ENCODE results near the gene ZNF600.
"Not testable (repeated sequence)": the region's sequence is repeated elsewhere in the genome, so short reads cannot be mapped to it uniquely, and the experiment has no call there.

ZNF600 gene

DNA sequence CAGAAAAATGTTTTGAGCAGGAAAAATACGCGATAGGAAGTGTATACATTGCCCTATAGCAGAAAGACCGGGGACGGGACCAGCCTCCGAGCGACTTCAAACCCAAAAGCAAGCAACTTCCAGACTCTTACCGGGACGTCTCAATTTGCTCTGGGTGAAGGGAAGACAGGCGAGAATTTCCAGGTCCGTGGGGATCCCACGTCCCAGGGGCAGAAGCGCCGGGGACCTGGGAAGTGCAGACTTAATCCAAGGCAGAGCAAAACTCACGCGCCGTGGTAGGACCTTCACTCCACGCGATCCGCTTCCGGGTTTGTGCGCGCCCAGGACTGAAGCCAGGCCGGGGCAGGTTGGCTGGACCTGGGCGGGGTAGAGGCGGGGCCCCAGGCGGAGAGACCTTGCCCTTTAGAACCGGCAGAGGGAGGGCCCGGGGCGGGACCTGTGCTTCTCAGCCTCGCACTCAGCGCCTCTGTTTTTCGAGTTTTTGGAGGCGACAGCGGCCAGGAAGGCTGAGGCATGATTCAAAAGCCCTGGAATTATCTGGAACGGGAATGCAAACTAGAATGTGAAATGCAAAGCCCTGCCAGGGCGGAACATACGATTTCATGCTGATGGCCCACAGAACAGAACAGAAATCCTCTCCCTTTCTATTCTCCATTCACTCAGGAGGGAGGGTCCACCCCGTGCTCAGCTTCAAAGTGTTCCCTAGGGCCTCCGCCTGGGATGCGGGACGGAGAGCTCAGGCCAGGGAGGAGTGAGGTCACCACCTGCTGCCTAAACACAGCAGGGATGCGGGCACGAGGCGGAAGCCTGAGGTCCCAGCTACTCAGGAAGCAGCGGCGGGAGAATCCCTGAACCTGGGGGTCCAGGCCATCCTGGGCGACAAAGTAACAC is at the start of gene ZNF600:
ZNF600 (minus strand) TSS at position 328 of the 891 bp plus-strand sequence. CDS start 7,903 bp downstream, outside the sequence.
- peak within 1 kb of the TSS; percentile 69 for H3K27ac ChIP-seq

DNA sequence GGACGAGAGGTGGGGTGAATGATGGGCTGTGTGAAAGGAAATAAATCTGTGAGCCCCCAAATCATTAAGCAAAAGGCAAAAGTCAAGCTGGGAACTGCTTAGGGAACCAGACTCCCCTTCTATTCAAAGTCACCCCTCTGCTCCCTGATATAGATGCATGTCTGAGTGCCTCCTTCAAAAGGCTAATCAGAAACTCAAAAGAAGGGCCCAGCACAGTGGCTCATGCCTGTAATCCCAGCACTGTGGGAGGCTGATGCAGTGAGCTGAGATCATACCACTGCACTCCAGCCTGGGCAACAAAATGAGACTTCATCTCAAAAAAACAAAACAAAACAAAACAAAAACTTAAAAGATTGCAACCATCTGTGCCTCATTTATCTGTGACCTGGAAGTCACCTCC is 47.7 kb upstream of the ZNF600 start:
- not testable (repeated sequence) for H3K27ac ChIP-seq

DNA sequence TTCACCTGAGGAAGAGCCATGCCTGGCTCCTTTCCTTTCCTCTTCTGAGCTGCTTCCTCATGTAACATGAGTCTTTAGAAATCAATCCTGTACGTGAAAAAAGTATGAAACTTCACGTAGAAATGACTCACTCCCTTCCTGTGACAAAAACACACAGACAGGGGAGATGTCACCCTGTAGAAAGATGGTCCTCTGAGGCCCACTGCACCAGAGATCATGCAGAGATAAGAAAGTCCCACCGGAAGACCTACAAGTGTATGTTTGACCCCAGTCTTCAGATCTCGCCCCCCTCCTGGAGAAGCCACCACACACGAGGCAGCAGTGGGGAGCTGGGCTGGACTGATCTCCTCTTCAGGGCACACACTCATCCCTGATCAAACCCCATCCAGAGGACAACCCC is 47.0 kb upstream of the ZNF600 start:
- not testable (repeated sequence) for H3K27ac ChIP-seq

DNA sequence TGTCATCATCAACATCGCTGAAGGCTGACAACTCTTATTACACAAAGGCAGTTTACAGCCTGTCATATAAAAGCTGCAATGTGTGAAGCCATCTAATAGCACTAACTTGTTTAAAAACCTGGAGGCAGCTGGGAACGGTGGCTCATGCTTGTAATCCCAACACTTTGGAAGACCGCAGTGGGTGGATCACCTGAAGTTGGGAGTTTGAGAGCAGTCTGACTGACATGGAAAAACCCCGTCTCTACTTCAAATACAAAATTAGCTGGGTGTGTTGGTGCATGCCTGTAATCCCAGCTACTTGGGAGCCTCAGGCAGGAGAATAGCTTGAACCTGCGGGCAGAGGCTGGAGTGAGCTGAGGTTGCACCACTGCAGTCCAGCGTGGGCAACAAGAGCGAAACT is 43.3 kb upstream of the ZNF600 start:
- H3K27ac ChIP-seq, result not testable (repeated sequence)

DNA sequence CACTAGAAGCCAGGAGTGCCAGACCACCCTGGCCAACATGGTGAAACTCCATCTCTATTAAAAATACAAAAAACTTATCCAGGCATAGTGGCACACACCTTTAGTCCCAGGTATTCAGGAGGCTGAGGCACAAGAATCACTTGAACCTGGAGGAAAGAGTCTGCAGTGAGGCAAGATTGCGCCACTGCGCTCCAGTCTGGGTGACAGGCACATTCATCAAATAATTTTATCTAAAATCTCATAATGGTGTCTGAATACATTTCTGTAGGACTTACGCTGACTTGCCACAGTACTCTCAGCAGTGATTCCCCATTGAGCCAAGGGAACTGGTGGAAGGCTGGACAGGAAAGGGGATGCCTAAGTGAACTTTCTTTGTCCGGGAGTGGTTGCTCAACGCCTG is 39.2 kb upstream of the ZNF600 start:
- no peak for TF ChIP-seq ZFX (IDR thresholded peaks at IDR 0.05)
- TF ChIP-seq, protein P1, sequence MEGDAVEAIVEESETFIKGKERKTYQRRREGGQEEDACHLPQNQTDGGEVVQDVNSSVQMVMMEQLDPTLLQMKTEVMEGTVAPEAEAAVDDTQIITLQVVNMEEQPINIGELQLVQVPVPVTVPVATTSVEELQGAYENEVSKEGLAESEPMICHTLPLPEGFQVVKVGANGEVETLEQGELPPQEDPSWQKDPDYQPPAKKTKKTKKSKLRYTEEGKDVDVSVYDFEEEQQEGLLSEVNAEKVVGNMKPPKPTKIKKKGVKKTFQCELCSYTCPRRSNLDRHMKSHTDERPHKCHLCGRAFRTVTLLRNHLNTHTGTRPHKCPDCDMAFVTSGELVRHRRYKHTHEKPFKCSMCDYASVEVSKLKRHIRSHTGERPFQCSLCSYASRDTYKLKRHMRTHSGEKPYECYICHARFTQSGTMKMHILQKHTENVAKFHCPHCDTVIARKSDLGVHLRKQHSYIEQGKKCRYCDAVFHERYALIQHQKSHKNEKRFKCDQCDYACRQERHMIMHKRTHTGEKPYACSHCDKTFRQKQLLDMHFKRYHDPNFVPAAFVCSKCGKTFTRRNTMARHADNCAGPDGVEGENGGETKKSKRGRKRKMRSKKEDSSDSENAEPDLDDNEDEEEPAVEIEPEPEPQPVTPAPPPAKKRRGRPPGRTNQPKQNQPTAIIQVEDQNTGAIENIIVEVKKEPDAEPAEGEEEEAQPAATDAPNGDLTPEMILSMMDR (conservative IDR thresholded peaks at IDR 0.05), result no peak

DNA sequence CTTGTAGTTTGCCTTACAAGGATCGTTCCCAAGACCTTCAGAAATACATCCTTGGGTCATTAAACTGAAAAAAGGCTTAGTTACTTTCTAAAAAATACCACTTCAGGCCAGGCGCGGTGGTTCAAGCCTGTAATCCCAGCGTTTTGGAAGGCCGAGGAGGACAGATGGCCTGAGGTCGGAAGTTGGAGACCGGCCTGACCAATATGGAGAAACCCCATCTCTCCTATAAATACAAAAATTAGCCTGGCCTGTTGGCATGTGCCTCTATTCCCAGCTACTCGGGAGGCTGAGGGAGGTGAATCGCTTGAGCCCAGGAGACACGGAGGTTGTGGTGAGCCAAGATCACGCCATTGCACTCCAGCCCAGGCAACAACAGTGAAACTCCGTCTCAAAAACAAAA is 37.1 kb upstream of the ZNF600 start:
- H3K27ac ChIP-seq, result no peak overlapping the region
- TF ChIP-seq, protein P1 (conservative IDR thresholded peaks at IDR 0.05), result no peak
- TF ChIP-seq ZFX (IDR thresholded peaks at IDR 0.05), result no peak

More for the DNA sequence above, 39.2 kb upstream of the ZNF600 start:
- H3K27ac ChIP-seq, result no peak overlapping the region

DNA sequence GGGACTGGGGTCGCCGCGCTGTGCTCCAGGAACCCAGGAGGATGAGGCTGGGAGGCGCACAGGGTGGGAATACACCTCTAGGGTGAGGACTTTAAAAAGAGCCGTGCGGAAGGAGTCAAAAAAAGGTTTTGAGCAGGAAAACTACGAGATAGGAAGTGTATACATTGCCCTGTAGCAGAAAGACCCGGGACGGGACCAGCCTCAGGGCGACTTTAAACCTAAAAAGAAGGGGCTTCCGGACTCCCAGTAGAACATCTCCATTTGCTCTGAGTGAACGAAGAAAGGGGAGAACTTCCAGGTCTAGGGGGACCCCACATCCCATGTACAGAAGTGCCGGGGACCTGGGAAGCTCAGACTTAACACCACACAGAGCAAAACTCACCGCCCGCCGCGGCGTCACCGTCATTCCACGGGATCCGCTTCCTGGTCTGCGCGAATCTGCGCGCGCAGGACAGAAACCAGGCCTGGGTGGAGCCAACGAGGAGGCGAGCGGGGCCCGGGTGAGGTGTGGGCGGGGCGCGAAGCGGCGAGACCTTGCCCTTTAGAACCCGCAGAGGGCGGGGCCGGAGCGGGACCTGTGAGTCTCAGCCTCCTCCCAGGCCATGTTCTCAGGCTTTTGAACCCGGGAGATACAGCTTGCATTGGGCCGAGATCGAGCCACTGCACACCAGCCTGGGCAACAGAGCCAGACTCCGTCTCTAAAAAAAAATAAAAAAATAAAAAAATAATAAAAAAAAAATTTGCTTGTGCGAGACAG is 34.8 kb upstream of the ZNF600 start, which contains the start of gene ZNF28:
ZNF28 (minus strand) TSS at position 430 of the 757 bp plus-strand sequence. CDS start 3,675 bp downstream, outside the sequence.
- H3K27ac ChIP-seq, result peak within 1 kb of the TSS; percentile 51

DNA sequence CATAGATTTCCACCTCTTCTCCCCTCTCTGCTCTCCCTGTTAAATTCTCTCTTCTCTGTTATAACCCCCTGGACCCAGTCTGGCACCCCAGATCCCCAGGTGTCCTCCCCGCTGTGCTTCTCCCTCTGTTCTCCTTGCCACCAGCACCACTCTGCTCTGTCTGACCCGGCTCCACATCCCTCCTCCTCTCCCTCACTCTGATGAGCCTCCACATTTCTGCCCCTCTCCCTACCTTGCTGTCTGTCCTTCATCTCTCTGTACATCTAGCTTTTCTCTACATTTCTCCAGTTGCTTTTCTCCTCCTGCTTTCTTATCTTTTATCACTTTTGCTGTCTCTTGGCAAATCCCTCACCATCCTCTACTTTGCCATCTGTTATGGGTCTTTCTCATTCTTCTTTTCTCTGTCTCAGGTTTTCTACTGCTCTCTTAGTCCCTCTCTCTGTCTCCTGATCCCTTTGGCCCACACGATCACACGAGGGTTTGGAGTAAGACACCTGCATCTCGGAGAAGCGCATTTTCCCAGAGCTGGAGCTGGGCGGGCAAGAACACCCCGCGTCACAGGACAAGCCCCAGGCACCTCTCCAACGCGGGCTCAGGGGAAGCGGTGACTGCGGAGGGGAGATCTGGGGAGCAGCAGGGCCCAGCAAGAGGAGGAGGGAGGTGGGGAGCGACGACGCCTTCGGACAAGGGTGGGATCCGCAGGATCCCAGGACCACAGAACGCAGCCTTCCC is 34.0 kb upstream of the ZNF600 start:
- H3K27ac ChIP-seq, result peak overlapping the region; percentile 51

DNA sequence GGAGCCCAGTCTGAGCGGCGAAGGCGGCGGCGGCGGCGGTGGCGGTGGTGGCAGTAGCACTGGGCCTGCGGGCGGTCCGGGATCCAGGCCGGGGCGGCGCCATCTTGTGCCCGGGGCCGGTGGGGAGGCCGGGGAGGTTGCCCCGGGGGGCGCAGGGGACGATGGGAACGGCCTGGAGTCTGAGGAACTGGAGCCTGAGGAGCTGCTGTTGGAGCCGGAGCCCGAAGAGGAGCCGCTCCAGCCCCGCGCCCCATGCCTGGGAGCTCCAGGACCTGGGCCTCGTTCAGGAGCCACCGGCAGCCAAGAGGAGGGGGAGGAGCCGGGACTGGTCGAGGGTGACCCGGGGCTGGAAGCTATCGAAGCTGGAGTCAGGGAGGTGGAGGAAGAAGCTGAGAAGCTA is 23.2 kb upstream of the ZNF600 start:
- no peak overlapping the region for H3K27ac ChIP-seq
- no peak for TF ChIP-seq ZFX (IDR thresholded peaks at IDR 0.05)
- TF ChIP-seq, protein P1 (conservative IDR thresholded peaks at IDR 0.05), result no peak

DNA sequence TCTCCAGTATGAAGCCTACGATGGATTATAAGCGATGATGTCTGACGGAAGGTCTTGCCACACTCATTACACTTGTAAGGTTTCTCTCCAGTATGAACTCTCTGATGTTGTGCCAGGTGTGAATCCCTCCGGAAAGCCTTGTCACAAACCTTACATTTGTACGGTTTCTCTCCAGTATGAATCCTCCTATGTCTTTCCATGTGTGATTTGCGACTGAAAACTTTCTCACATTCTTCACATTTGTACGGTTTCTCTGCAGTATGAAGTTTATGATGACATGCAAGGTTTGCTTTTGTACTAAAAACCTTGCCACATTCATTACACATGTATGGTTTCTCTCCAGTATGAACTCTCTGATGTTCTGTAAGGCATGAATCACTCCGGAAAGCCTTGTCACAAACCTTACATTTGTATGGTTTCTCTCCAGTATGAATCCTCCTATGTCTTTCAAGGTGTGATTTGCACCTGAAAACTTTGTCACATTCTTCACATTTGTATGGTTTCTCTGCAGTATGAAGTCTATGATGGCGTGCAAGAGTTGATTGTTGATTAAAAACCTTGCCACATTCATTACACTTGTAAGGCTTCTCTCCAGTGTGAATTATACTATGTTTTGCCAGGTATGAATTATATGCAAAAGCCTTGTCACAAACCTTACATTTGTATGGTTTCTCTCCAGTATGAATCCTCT is 13.5 kb upstream of the ZNF600 start:
- not testable (repeated sequence) for H3K27ac ChIP-seq
